Endothelial cell of umbilical vein (primary cell): ENCODE results near the gene CLBA1. TPM values are rescaled to one million over a fixed set of nuclear protein-coding genes. Genes with fewer than 3 reads are reported as not detected.

Experiments used
- BruUV-seq: library from RNA; stranded (reverse); fragments of 400-500 nt; replicated peaks from 2 replicates; lab custom pipeline; 2021; lab: Mats Ljungman, UMichigan
- CTCF ChIA-PET: fragments of 300-600, 350-600 bp; sonication (Branson Sonifier 250); formaldehyde crosslinking; loops from one replicate; lab custom pipeline; 2021; ENCODE audit warnings: antibody characterized with exemption, inconsistent platforms; lab: Charles Lee
- POLR2A ChIA-PET: fragments of 300-600, 350-600 bp; sonication (Branson Sonifier 250); formaldehyde crosslinking; loops from one replicate; lab custom pipeline; 2021; ENCODE audit warnings: antibody characterized with exemption, inconsistent platforms; lab: Charles Lee
- DNase-seq: peaks from one replicate; pipeline ENCODE4 v3.0.0-alpha.2; 2011; ENCODE audit warnings: low read depth, low spot score
- FAIRE-seq: peaks from 2 replicates; lab custom pipeline; 2011; peaks lifted over from hg19 to GRCh38; lab: Jason Lieb, UNC
- H2AFZ ChIP-seq: 2 replicates; pipeline ENCODE4 v1.6.0; 2012; ENCODE audit warnings: low read depth, low read length, control low read depth, inconsistent platforms
- H3K27ac ChIP-seq: 2 replicates; pipeline ENCODE4 v1.5.1; 2011; ENCODE audit warnings: low read depth, mild to moderate bottlenecking, control low read depth, low read length, moderate library complexity; ENCODE audit not compliant: insufficient read depth
- H3K27me3 ChIP-seq, 2 experiments: 2 replicates each; pipeline versions ENCODE4 v1.6.0 to v1.6.1; 2011; ENCODE audit warnings: low read length in 2 of 2, mixed read lengths in 1 of 2; ENCODE audit not compliant: control insufficient read depth in 2 of 2, insufficient read depth in 2 of 2
- H3K36me3 ChIP-seq, 2 experiments: 2 replicates in 1 of 2; 3 replicates in 1 of 2; pipeline ENCODE4 v1.5.1; 2011; ENCODE audit warnings: low read length in 2 of 2, mild to moderate bottlenecking in 1 of 2, moderate library complexity in 1 of 2; ENCODE audit not compliant: control insufficient read depth in 2 of 2, insufficient read depth in 2 of 2; ENCODE audit errors: extremely low read depth in 1 of 2
- H3K4me1 ChIP-seq: 3 replicates; pipeline ENCODE4 v1.5.1; 2011; ENCODE audit warnings: mild to moderate bottlenecking, low read length; ENCODE audit not compliant: control insufficient read depth, insufficient read depth; ENCODE audit errors: extremely low read depth
- H3K4me2 ChIP-seq: 2 replicates; pipeline ENCODE4 v1.6.1; 2011; ENCODE audit warnings: low read length, control low read depth, mixed read lengths; ENCODE audit not compliant: insufficient read depth
- H3K4me3 ChIP-seq, 3 experiments: fragments of 200-600 bp in 1 of 3; sonication (generic), shearing (Covaris generic) in 1 of 3; replicated peaks in 1 of 3; 2 replicates each; pipeline ENCODE4 v1.5.1; 2011 to 2016; ENCODE audit warnings: control low read depth in 3 of 3, low read length in 3 of 3, mild to moderate bottlenecking in 2 of 3, inconsistent platforms in 1 of 3, low read depth in 1 of 3, moderate library complexity in 1 of 3; ENCODE audit not compliant: insufficient read depth in 1 of 3
- H3K79me2 ChIP-seq: 2 replicates; pipeline ENCODE4 v1.6.0; 2012; ENCODE audit warnings: low read length, inconsistent platforms; ENCODE audit not compliant: control insufficient read depth, insufficient read depth
- H3K9ac ChIP-seq: replicated peaks from 2 replicates; pipeline ENCODE3; 2011; ENCODE audit warnings: low read length, control low read depth; ENCODE audit not compliant: insufficient read depth; ENCODE audit errors: extremely low read depth
- H3K9me1 ChIP-seq: replicated peaks from 3 replicates; pipeline ENCODE4 v1.6.0; 2011; ENCODE audit warnings: mild to moderate bottlenecking, low read length; ENCODE audit not compliant: control insufficient read depth, insufficient read depth; ENCODE audit errors: extremely low read depth
- H3K9me3 ChIP-seq: replicated peaks from 2 replicates; pipeline ENCODE4 v1.5.1; 2012; ENCODE audit warnings: low read length, inconsistent platforms; ENCODE audit not compliant: control insufficient read depth, insufficient read depth
- H4K20me1 ChIP-seq: replicated peaks from 2 replicates; pipeline ENCODE3; 2011; ENCODE audit warnings: mild to moderate bottlenecking, low read length; ENCODE audit not compliant: control insufficient read depth, insufficient read depth; ENCODE audit errors: extremely low read depth
- EZH2 ChIP-seq: IDR thresholded peaks from 2 replicates; pipeline ENCODE4 v1.6.1; 2012; ENCODE audit warnings: borderline replicate concordance, low read depth, mild to moderate bottlenecking, moderate library complexity, low read length, inconsistent platforms; ENCODE audit not compliant: severe bottlenecking
- FOS ChIP-seq: IDR thresholded peaks from 2 replicates; pipeline ENCODE4 v1.6.1; 2011; ENCODE audit warnings: mild to moderate bottlenecking, low read length, moderate library complexity, borderline replicate concordance; ENCODE audit not compliant: insufficient read depth
- GATA2 ChIP-seq: IDR thresholded peaks from 2 replicates; pipeline ENCODE4 v1.7.0; 2011; ENCODE audit warnings: low read depth, mild to moderate bottlenecking, moderate library complexity, mixed read lengths, low read length; ENCODE audit not compliant: insufficient read length, insufficient read depth
- JUN ChIP-seq: IDR thresholded peaks from 2 replicates; pipeline ENCODE4 v1.6.1; 2011; ENCODE audit warnings: borderline replicate concordance, low read depth; ENCODE audit not compliant: insufficient read length, insufficient read depth
- POLR2A ChIP-seq: IDR thresholded peaks from 2 replicates; pipeline ENCODE4 v1.6.1; 2012; ENCODE audit warnings: low read depth, mild to moderate bottlenecking, control low read depth, low read length
- POLR2AphosphoS5 ChIP-seq: IDR thresholded peaks from 2 replicates; pipeline ENCODE4 v1.6.1; 2012; ENCODE audit warnings: low read depth, mild to moderate bottlenecking, control low read depth, low read length, moderate library complexity; ENCODE audit not compliant: insufficient read depth
- dilution Hi-C: fragments of 300-500 bp; cut with MboI; formaldehyde crosslinking; loops from one replicate; pipeline ENCODE4 v1.15.0; 2019; ENCODE audit warnings: low sequenced_read_pairs; ENCODE audit not compliant: extremely low pct_ligation_motif_present
- intact Hi-C: fragments of 100-400 bp; cut with micrococcal nuclease; formaldehyde crosslinking; loops from one replicate; pipeline ENCODE4 v1.10.0; 2022
- polyA plus RNA-seq, 4 experiments: library from polyadenylated mRNA; depleted of rRNA in 3 of 4; stranded (reverse) in 3 of 4; unstranded in 1 of 4; fragments of >200 nt; gene quantifications; 2 replicates each; pipeline versions ENCODE4 v1.2.1 to v1.2.3, GENCODE V29; 2011 to 2012; ENCODE audit warnings: missing spikeins in 1 of 4
- total RNA-seq: library from RNA; stranded (reverse); gene quantifications from 2 replicates; pipeline ENCODE4 v1.2.3, GENCODE V29; 2021
- TF ChIP-seq, protein P1 (sequence below): IDR thresholded peaks from 2 replicates; pipeline ENCODE4 v1.6.1; 2011; ENCODE audit not compliant: insufficient read depth, insufficient read length
- TF ChIP-seq, protein P2 (sequence below), 2 donors: IDR thresholded peaks; 1 replicate in 1 of 2; 2 replicates in 1 of 2; pipeline ENCODE4 v1.5.1; 2011; ENCODE audit warnings: low read length in 2 of 2, mild to moderate bottlenecking in 2 of 2, moderate library complexity in 2 of 2, control low read depth in 1 of 2, inconsistent platforms in 1 of 2, low read depth in 1 of 2; ENCODE audit not compliant: insufficient read depth in 1 of 2; ENCODE audit errors: extremely low read depth in 1 of 2

The CLBA1 gene
- total and polyA plus RNA-seq, 2 donors (not counting 3 experiments of a cell fraction or from before 2014, with no cell fraction given) = 5.2 to 5.3 TPM

- no peak for FAIRE-seq
- no peak overlapping the region for H2AFZ ChIP-seq
- H3K27me3 ChIP-seq = no peaks in the 10 kb centered on the region
- H3K79me2 ChIP-seq = peaks cover 56% of the 10 kb centered on the region
- POLR2A ChIA-PET = no interaction called here
- H4K20me1 ChIP-seq = no peaks in the 10 kb centered on the region
- dilution Hi-C loops = no loop called here
- DNase-seq = no peak
- H3K36me3 ChIP-seq = no peaks in the 10 kb centered on the region
- CTCF ChIA-PET = interaction anchor here (1.1 to 1.6 kb wide), 4 partner anchors 9 to 78 kb away, joined by 3 to 14 read pairs (median 6); no protein-coding TSS in a partner anchor
- H3K9me1 ChIP-seq = no peaks in the 10 kb centered on the region
- H3K9me3 ChIP-seq = no peaks in the 10 kb centered on the region
- H3K27ac ChIP-seq = no peak overlapping the region
- peak overlapping the region; percentile 66 for H3K4me2 ChIP-seq
- H3K4me3 ChIP-seq = no peak overlapping the region
- H3K9ac ChIP-seq = no peak overlapping the region
- intact Hi-C loops = loop anchor here (1.0 kb wide), 2 partner anchors 9 to 71 kb away; no protein-coding TSS in a partner anchor
- H3K4me1 ChIP-seq = peaks cover 56% of the 10 kb centered on the region
- TF ChIP-seq FOS (no peak), POLR2A (no peak), EZH2 (no peak), JUN (no peak), POLR2AphosphoS5 (no peak), GATA2 (no peak)
- TF ChIP-seq, protein P1, sequence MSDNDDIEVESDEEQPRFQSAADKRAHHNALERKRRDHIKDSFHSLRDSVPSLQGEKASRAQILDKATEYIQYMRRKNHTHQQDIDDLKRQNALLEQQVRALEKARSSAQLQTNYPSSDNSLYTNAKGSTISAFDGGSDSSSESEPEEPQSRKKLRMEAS = no peak
- TF ChIP-seq, protein P2, sequence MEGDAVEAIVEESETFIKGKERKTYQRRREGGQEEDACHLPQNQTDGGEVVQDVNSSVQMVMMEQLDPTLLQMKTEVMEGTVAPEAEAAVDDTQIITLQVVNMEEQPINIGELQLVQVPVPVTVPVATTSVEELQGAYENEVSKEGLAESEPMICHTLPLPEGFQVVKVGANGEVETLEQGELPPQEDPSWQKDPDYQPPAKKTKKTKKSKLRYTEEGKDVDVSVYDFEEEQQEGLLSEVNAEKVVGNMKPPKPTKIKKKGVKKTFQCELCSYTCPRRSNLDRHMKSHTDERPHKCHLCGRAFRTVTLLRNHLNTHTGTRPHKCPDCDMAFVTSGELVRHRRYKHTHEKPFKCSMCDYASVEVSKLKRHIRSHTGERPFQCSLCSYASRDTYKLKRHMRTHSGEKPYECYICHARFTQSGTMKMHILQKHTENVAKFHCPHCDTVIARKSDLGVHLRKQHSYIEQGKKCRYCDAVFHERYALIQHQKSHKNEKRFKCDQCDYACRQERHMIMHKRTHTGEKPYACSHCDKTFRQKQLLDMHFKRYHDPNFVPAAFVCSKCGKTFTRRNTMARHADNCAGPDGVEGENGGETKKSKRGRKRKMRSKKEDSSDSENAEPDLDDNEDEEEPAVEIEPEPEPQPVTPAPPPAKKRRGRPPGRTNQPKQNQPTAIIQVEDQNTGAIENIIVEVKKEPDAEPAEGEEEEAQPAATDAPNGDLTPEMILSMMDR (IDR thresholded peaks at IDR 0.05; ENCODE audit: extremely low read depth in 1 of 2, insufficient read depth in 1 of 2, low read depth in 1 of 2, low read length in 2 of 2) = no peak
- BruUV-seq = no TSS peak
Measured at GRCh38 chr14:104966981-104967385, 18.6 kb upstream of the CLBA1 start.
